ENCODE measurements around the gene ZNF280B.

The ZNF280B gene, protein sequence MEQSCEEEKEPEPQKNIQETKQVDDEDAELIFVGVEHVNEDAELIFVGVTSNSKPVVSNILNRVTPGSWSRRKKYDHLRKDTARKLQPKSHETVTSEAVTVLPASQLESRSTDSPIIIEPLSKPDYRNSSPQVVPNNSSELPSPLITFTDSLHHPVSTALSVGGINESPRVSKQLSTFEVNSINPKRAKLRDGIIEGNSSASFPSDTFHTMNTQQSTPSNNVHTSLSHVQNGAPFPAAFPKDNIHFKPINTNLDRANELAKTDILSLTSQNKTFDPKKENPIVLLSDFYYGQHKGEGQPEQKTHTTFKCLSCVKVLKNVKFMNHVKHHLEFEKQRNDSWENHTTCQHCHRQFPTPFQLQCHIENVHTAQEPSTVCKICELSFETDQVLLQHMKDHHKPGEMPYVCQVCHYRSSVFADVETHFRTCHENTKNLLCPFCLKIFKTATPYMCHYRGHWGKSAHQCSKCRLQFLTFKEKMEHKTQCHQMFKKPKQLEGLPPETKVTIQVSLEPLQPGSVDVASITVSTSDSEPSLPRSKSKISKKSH

DNA sequence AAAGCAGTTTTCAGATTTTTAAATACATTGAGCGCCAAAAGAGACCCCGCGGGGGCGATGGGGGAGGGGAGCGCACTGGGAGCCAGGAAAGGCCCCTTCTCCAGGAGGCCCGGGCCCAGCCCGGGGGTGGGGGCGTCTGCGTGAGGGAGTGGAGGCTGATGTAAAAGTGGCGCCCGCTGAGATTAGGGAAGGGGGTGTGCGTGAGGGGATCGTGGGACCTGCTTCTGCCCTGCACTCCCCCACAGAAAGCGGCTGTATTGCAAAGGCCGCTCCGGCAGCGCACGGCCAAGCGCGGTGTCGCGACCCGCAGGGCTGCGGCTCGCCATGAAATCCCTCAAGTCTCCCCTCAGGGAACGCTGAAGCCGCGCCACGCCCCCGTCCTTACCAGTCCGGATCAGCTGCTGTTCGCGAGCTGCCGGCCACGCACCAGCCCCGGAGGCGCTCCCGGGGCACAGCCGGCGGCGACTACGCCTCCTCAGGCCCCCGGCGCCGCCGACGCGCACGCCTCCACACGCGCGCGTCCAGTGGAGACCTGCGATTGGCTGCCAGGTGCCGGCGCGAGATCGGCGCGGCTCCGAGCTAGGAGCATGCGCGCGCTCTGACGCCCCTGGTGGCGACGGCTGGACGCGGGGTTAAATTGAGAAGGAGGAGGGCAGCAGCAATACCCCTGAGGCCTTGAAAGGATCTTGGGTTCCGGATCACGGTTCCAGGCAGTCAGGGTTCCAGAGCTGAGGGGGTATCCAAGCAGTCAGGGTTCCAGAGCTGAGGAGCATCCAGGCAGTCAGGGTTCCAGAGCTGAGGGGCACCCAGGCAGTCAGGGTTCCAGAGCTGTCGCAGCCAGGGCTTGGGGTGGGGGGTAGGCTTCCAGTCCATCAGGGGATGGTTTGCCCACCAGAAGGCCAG lies at the start of gene ZNF280B:
Gene ZNF280B (minus strand): TSS at position 469 of the 903 bp plus-strand sequence. CDS start 19,344 bp downstream, outside the sequence.
- Histone ChIP-seq H3K36me3 (ENCODE audit: control insufficient read depth, insufficient read depth, low read length) (peaks cover 30% of the 10 kb centered on the region), H3K9ac (ENCODE audit: low read depth, low read length) (peak within 1 kb of the TSS; percentile 82), H3K27me3 (ENCODE audit: control insufficient read depth, insufficient read depth, low read length) (peaks cover 19% of the 10 kb centered on the region; the same call in 1 of the 2 replicates), H3K4me1 (ENCODE audit: control insufficient read depth, insufficient read depth, low read length) (no peaks in the 10 kb centered on the region), H3K4me3 (ENCODE audit: low read depth, low read length) (peak within 1 kb of the TSS; percentile 98), H3K27ac (ENCODE audit: low read depth, low read length) (no peak within 1 kb of the TSS), H3K9me3 (ENCODE audit: control insufficient read depth, insufficient read depth, low read length) (peaks cover 12% of the 10 kb centered on the region)

DNA sequence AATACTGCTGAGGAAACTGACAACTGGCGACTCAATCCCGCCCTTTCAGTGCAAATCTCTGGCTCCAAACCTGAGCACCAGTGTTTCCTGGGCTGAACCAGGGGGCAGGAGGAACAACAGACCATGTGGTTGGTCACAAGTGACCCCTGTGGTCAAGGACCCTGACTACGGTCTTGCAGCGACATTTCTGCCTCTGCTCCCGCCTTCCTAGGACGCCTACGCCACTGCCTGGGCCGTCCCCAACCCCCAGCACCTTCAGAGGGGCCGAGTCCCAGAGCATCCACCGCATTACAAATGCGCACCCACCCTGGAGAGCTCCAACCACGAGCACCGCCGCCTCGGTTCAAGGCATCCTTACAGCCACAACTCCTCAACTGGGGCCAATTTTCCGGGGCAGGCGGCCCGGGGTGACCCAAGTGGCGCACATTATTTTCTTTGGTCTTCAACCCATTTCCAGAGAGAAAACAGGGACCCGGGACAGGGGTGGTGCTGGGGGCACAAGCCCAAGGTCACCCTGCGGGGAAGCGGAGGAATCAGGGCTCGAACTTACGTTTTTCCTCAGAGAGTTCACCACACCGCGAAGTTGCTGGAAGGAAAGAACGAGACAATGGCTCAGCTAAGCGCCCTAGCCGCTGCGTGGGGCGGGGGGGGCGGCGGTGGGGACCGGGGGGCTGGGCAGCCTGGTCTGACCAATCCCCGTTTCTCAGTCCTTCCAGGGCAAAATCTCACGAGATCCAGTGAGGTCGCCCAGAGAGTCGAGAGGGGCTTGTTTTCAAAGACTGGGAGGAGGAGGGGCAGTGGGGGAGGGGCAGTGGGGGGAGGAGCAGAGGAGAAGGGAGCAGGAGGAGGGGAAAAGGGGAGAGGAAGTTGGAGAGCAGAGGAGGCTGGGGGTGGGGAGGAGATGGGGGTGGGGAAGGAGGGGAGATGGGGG lies 48.7 kb upstream of the ZNF280B start:
- Histone ChIP-seq H3K9ac (ENCODE audit: low read depth, low read length) (no peak overlapping the region), H3K36me3 (ENCODE audit: control insufficient read depth, insufficient read depth, low read length) (no peaks in the 10 kb centered on the region), H3K27me3 (ENCODE audit: control insufficient read depth, insufficient read depth, low read length) (peaks cover 36% of the 10 kb centered on the region), H3K27ac (ENCODE audit: low read depth, low read length) (no peak overlapping the region), H3K4me3 (ENCODE audit: low read depth, low read length) (no peak overlapping the region), H3K4me1 (ENCODE audit: control insufficient read depth, insufficient read depth, low read length) (no peaks in the 10 kb centered on the region), H3K9me3 (ENCODE audit: control insufficient read depth, insufficient read depth, low read length) (peaks cover 17% of the 10 kb centered on the region)

DNA sequence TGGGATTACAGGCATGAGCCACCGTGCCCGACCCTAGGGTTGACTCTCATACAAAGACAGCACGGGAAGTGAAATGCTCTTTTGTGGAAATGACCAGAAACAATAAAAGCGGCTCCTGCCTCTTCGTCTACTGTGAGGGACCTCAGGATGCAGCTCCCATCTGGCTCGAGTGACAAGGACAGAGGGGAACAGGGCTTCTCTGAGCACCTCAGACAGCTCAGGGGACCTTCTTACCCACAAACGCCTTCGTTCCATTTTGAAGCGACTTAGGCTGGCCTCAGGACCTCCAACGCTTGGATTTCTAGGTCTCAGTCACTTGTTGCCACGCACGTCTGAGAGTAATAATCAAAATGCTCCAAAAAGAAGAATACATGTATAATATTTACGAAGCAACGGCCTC lies 48.0 kb upstream of the ZNF280B start:
- peaks cover 36% of the 10 kb centered on the region for H3K27me3 ChIP-seq (ENCODE audit: control insufficient read depth, insufficient read depth, low read length)
- H3K27ac ChIP-seq (ENCODE audit: low read depth, low read length), result no peak overlapping the region
- peaks cover 16% of the 10 kb centered on the region for H3K9me3 ChIP-seq (ENCODE audit: control insufficient read depth, insufficient read depth, low read length)
- H3K4me1 ChIP-seq (ENCODE audit: control insufficient read depth, insufficient read depth, low read length), result no peaks in the 10 kb centered on the region
- no peak overlapping the region for H3K9ac ChIP-seq (ENCODE audit: low read depth, low read length)
- H3K4me3 ChIP-seq (ENCODE audit: low read depth, low read length), result no peak overlapping the region
- H3K36me3 ChIP-seq (ENCODE audit: control insufficient read depth, insufficient read depth, low read length), result no peaks in the 10 kb centered on the region

DNA sequence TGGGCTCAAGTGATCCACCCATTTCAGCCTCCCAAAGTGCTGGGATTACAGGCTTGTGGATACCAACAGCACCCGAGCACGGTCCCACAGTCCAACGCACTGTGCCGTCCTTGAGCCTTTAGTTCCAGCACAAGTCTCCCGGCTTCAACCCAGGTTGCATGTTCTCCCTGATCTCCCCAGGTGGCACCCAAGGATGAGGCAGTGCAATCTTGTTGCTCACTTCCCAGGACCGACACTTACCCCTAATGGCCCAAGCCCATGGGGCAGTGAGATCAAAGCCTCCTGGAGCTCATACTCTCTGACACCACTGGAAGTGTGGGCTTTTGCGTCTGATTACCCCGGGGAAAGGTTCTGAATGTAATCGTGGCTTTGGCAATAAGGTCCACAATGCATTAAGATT lies 47.1 kb upstream of the ZNF280B start:
- H3K36me3 ChIP-seq (ENCODE audit: control insufficient read depth, insufficient read depth, low read length), result no peaks in the 10 kb centered on the region
- H3K9ac ChIP-seq (ENCODE audit: low read depth, low read length), result no peak overlapping the region
- H3K27ac ChIP-seq (ENCODE audit: low read depth, low read length), result no peak overlapping the region

DNA sequence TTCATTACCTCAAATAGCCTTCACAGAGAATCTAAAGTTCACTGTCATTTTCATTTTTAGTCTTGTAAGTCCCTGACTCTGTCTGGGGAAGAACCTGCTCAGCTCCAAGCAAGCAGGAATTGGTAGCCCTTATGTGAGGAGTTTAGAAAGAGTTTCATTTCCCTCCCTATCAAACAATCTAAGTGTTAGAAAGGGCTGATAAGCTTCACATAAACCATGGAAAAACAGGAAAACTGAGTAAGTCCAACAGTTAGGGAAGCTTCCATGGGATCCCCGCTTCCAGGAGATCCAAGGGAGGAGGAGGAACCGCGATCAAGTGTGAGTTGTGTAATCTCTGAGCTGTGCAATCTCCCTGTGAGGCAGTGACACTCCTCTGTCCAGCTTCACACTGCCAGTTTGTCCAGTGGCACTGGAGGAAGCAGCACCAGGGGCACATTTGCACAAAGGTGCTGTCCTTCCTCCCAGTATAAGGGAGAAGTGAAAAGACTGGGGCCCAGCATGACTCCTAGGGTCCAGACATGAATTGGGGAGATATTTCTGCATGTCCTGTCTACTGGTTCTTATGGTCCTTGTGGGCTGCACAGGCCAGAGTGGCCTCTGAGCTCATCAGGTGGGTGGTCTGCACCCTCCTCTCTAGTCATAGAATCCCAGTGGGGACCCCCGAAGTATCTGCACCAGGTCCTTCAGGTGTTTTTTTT lies 46.2 kb upstream of the ZNF280B start:
- Histone ChIP-seq H3K27me3 (ENCODE audit: control insufficient read depth, insufficient read depth, low read length) (peaks cover 51% of the 10 kb centered on the region), H3K9me3 (ENCODE audit: control insufficient read depth, insufficient read depth, low read length) (peaks cover 15% of the 10 kb centered on the region), H3K9ac (ENCODE audit: low read depth, low read length) (no peak overlapping the region), H3K27ac (ENCODE audit: low read depth, low read length) (no peak overlapping the region), H3K4me1 (ENCODE audit: control insufficient read depth, insufficient read depth, low read length) (no peaks in the 10 kb centered on the region), H3K4me3 (ENCODE audit: low read depth, low read length) (no peak overlapping the region), H3K36me3 (ENCODE audit: control insufficient read depth, insufficient read depth, low read length) (no peaks in the 10 kb centered on the region)

More for the DNA sequence above, 47.1 kb upstream of the ZNF280B start:
- no peak overlapping the region for H3K4me3 ChIP-seq (ENCODE audit: low read depth, low read length)
- H3K9me3 ChIP-seq (ENCODE audit: control insufficient read depth, insufficient read depth, low read length), result peaks cover 16% of the 10 kb centered on the region
- H3K4me1 ChIP-seq (ENCODE audit: control insufficient read depth, insufficient read depth, low read length), result no peaks in the 10 kb centered on the region
- peaks cover 45% of the 10 kb centered on the region for H3K27me3 ChIP-seq (ENCODE audit: control insufficient read depth, insufficient read depth, low read length)

DNA sequence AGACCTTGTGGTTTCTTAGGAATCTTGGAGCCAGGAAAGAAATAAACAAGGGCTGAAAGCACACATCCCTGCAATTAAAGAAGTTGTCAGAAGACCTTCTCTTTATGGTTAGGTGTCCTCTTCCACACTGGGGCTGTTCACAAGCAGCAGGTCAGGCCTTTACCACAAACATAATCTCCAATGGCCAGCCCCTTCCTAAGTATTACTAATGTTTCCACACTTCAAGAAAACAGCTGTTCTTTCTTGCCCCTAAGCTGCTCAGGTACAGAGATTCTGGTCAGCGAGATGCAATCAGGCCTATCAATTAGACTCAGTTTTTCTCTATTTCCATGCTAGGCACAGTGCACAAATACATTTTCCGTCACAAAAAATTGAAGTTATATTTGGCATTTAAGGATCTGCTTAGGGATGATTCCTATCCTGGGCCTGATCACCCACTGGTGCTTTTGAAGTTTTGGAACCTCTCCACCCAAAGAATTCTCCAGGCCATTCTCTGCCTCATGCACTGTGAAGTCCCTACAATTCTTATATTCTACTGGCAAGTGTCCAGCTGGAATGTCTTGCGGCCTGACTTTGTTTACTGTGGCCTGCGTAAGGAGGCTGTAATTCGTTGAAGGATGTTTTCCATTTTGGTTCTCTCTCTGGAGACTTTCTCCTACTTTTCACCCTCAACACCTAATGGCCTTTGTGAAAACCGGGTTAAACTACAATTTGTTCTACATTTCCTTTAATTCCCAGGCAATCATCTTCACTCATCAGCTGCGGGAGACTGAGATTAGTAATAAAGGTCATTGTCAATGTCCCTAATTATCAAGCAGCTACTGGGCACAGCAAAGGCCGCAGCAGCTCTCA lies 45.4 kb upstream of the ZNF280B start:
- H3K9me3 ChIP-seq (ENCODE audit: control insufficient read depth, insufficient read depth, low read length), result peaks cover 9% of the 10 kb centered on the region; the same call in 1 of the 2 replicates
- no peaks in the 10 kb centered on the region for H3K36me3 ChIP-seq (ENCODE audit: control insufficient read depth, insufficient read depth, low read length)
- peaks cover 55% of the 10 kb centered on the region for H3K27me3 ChIP-seq (ENCODE audit: control insufficient read depth, insufficient read depth, low read length)
- no peak overlapping the region for H3K9ac ChIP-seq (ENCODE audit: low read depth, low read length)
- H3K4me1 ChIP-seq (ENCODE audit: control insufficient read depth, insufficient read depth, low read length), result no peaks in the 10 kb centered on the region
- no peak overlapping the region for H3K4me3 ChIP-seq (ENCODE audit: low read depth, low read length)
- H3K27ac ChIP-seq (ENCODE audit: low read depth, low read length), result no peak overlapping the region

DNA sequence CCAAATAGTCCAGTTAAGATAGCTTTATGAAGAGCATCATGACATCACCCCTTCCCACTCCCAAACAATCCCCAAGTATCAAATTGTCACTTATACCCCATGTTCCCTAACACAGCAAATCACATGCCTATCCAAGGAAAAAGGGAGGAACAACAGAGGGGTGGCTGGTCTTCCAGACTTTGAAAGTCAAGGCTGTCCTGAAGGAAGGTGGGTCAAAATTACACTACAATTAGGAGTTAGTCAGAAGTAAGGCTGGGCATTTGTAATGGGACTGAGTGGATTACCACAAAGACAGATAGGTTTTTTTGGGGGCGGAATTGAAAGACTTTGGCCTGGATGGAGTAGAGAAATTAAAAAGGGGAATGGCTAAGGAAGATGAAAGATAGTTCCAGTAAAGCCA lies 44.6 kb upstream of the ZNF280B start:
- Histone ChIP-seq H3K4me1 (ENCODE audit: control insufficient read depth, insufficient read depth, low read length) (no peaks in the 10 kb centered on the region), H3K36me3 (ENCODE audit: control insufficient read depth, insufficient read depth, low read length) (no peaks in the 10 kb centered on the region), H3K4me3 (ENCODE audit: low read depth, low read length) (no peak overlapping the region), H3K27me3 (ENCODE audit: control insufficient read depth, insufficient read depth, low read length) (peaks cover 63% of the 10 kb centered on the region), H3K9me3 (ENCODE audit: control insufficient read depth, insufficient read depth, low read length) (peaks cover 6% of the 10 kb centered on the region; the same call in 1 of the 2 replicates), H3K27ac (ENCODE audit: low read depth, low read length) (no peak overlapping the region), H3K9ac (ENCODE audit: low read depth, low read length) (no peak overlapping the region)

DNA sequence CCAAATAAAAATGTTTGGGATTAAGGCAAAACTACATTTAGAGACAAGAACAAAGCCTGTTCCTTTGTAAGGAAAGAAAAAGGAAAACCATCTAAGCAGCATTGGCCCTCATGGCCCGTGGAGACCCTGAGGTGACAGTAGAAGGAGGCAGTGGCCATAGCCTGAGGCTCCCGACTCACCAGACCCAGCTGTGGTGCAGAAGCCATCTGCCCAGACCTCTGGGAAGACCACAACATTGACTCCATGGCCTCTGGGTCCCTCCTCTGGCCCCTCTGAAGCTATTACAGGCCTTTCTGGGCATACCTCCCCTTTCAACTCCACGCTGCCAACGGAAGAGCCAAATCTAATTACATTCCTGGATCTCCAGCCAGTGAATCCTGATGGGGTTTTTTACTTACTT lies 44.1 kb upstream of the ZNF280B start:
- Histone ChIP-seq H3K9me3 (ENCODE audit: control insufficient read depth, insufficient read depth, low read length) (peaks cover 6% of the 10 kb centered on the region; the same call in 1 of the 2 replicates), H3K27ac (ENCODE audit: low read depth, low read length) (no peak overlapping the region), H3K4me1 (ENCODE audit: control insufficient read depth, insufficient read depth, low read length) (no peaks in the 10 kb centered on the region), H3K36me3 (ENCODE audit: control insufficient read depth, insufficient read depth, low read length) (no peaks in the 10 kb centered on the region), H3K9ac (ENCODE audit: low read depth, low read length) (no peak overlapping the region), H3K4me3 (ENCODE audit: low read depth, low read length) (no peak overlapping the region), H3K27me3 (ENCODE audit: control insufficient read depth, insufficient read depth, low read length) (peaks cover 68% of the 10 kb centered on the region)

DNA sequence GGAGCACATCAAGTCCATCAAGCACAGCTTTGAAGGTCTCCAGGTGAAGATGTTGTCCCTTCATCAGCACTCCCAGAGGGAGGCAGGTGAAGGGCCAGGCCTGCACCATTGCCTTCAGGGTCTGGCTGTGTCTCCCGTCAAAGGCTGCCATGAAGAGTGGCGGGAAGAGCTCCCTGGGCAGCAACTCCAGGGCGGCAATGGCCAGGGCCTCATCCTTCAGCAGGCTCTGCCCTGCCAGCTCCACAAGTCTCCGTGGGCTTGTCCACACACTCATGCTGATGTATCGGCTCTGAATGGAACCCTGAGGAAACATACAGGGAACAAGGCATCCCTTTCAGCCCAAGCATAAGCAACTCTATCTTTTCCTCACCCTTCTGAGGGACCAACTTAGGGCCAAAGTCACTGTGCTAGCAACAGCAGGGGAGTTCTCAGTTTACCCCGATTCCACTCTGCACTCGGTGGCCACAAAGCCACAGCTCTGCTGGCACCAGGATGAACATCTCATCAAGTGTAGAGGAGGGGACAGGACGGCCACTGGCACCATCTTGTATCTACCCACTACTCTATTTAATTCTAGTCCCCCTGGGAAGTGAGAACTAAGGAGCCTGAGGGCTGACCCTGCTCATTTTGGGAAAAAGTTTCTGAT lies 42.4 kb upstream of the ZNF280B start:
- H3K4me3 ChIP-seq (ENCODE audit: low read depth, low read length), result no peak overlapping the region
- no peaks in the 10 kb centered on the region for H3K36me3 ChIP-seq (ENCODE audit: control insufficient read depth, insufficient read depth, low read length)
- H3K27ac ChIP-seq (ENCODE audit: low read depth, low read length), result no peak overlapping the region
- H3K9ac ChIP-seq (ENCODE audit: low read depth, low read length), result no peak overlapping the region
- H3K9me3 ChIP-seq (ENCODE audit: control insufficient read depth, insufficient read depth, low read length), result no peaks in the 10 kb centered on the region
- peaks cover 80% of the 10 kb centered on the region for H3K27me3 ChIP-seq (ENCODE audit: control insufficient read depth, insufficient read depth, low read length)
- H3K4me1 ChIP-seq (ENCODE audit: control insufficient read depth, insufficient read depth, low read length), result no peaks in the 10 kb centered on the region

Data from HUES48 (cell line).